Measurements from ENCODE around the gene CUX1. TPM values are rescaled to one million over a fixed set of nuclear protein-coding genes. Genes with fewer than 3 reads are reported as not detected.

Gene CUX1
- total RNA-seq, 1 experiment from 2014 or later: 53.5 TPM

GRCh38 chr7:101833799-101834198 is 16.4 kb downstream of the CUX1 start:
- no peak for TF ChIP-seq CTCF (conservative IDR thresholded peaks at IDR 0.05)
- Histone ChIP-seq H3K9me3 (ENCODE audit: control insufficient read depth, low read depth, low read length) (no peaks in the 10 kb centered on the region), H2BK5ac (ENCODE audit: insufficient read length, low read length) (no peak overlapping the region), H3K4me2 (ENCODE audit: insufficient read depth, insufficient read length, low read length) (no peak overlapping the region), H3K4me1 (ENCODE audit: insufficient read depth, low read length) (no peaks in the 10 kb centered on the region), H2BK12ac (ENCODE audit: insufficient read length, low read depth, low read length) (no peak overlapping the region), H2AFZ (ENCODE audit: low read length) (no peak overlapping the region), H3T11ph (ENCODE audit: low read length) (no peak overlapping the region), H3K18ac (ENCODE audit: insufficient read length, low read depth, low read length) (no peak overlapping the region), H3K79me1 (ENCODE audit: insufficient read depth, low read depth, low read length, poor library complexity, severe bottlenecking) (peaks cover 14% of the 10 kb centered on the region), H2BK120ac (ENCODE audit: low read depth, low read length, poor library complexity, severe bottlenecking) (no peak overlapping the region), H4K91ac (ENCODE audit: insufficient read length, low read depth, low read length) (no peak overlapping the region), H3K4ac (ENCODE audit: low read depth, low read length) (no peak overlapping the region), H4K20me1 (ENCODE audit: control insufficient read depth, insufficient read depth, insufficient read length) (peaks cover 3% of the 10 kb centered on the region), H3K27ac (ENCODE audit: insufficient read length, low read depth, low read length) (no peak overlapping the region), H3K23ac (ENCODE audit: insufficient read length, low read depth, low read length) (no peak overlapping the region), H3K9ac (ENCODE audit: extremely low read depth, insufficient read length, low read length) (no peak overlapping the region), H3K14ac (ENCODE audit: insufficient read depth, low read length) (no peak overlapping the region), H4K5ac (ENCODE audit: insufficient read length, low read depth, low read length) (no peak overlapping the region), H3K56ac (ENCODE audit: insufficient read length, low read depth, low read length) (no peak overlapping the region), H3K79me2 (ENCODE audit: insufficient read depth, low read length) (peaks cover 76% of the 10 kb centered on the region; the same call in 1 of the 2 replicates), H4K8ac (replicated peaks; ENCODE audit: insufficient read length, low read depth, low read length) (no peak overlapping the region), H2BK20ac (ENCODE audit: low read depth, low read length, poor library complexity, severe bottlenecking) (no peak overlapping the region), H3K23me2 (ENCODE audit: insufficient read length, low read depth, low read length, poor library complexity, severe bottlenecking) (no peaks in the 10 kb centered on the region), H2AK5ac (ENCODE audit: insufficient read length, low read length) (no peak overlapping the region), H2BK15ac (ENCODE audit: low read depth, low read length) (no peak overlapping the region), H3K27me3 (ENCODE audit: insufficient read depth, low read length) (no peaks in the 10 kb centered on the region)
- peaks cover 5 to 9% (median 8%) of the 10 kb centered on the region in 3 experiments; a peak in 6 of 7 replicates for H3K36me3 Mint-ChIP-seq (ENCODE audit: insufficient read depth in 1 of 3, low read depth in 3 of 3)
- no peak overlapping the region for H3K4me3 Mint-ChIP-seq
- WGBS (ENCODE audit: extremely low coverage, insufficient read length, low lambda C conversion rate): no CpG with 5 or more reads among the region's 9 CpGs
- peak; percentile 15 for DNase-seq
- no peak overlapping the region for H3K27ac Mint-ChIP-seq
- H3K4me1 Mint-ChIP-seq: peaks cover 19 to 31% of the 10 kb centered on the region in 2 experiments
- peaks cover 0 to 3% of the 10 kb centered on the region in 2 experiments; a peak in 2 of 5 replicates for H3K9me3 Mint-ChIP-seq
- no peaks in the 10 kb centered on the region for H3K27me3 Mint-ChIP-seq (ENCODE audit: low read depth)

All from H9 (cell line).